SU-DHL-6 (cell line): ENCODE data around the gene ADNP2.

Source experiments
- CTCF ChIP-seq: fragments of 200-600 bp; sonication (generic); IDR thresholded peaks from one replicate; pipeline ENCODE4 v1.5.1; 2017; ENCODE audit warnings: antibody characterized with exemption, mild to moderate bottlenecking, low read length, moderate library complexity; ENCODE audit not compliant: insufficient read depth, poor library complexity, severe bottlenecking
- EZH2phosphoT487 ChIP-seq: fragments of 200-600 bp; sonication (generic), shearing (Covaris generic); conservative IDR thresholded peaks from 2 replicates; pipeline ENCODE4 v1.6.1; 2018; ENCODE audit warnings: mild to moderate bottlenecking, antibody characterized with exemption, low read length, moderate library complexity, mixed read lengths

DNA sequence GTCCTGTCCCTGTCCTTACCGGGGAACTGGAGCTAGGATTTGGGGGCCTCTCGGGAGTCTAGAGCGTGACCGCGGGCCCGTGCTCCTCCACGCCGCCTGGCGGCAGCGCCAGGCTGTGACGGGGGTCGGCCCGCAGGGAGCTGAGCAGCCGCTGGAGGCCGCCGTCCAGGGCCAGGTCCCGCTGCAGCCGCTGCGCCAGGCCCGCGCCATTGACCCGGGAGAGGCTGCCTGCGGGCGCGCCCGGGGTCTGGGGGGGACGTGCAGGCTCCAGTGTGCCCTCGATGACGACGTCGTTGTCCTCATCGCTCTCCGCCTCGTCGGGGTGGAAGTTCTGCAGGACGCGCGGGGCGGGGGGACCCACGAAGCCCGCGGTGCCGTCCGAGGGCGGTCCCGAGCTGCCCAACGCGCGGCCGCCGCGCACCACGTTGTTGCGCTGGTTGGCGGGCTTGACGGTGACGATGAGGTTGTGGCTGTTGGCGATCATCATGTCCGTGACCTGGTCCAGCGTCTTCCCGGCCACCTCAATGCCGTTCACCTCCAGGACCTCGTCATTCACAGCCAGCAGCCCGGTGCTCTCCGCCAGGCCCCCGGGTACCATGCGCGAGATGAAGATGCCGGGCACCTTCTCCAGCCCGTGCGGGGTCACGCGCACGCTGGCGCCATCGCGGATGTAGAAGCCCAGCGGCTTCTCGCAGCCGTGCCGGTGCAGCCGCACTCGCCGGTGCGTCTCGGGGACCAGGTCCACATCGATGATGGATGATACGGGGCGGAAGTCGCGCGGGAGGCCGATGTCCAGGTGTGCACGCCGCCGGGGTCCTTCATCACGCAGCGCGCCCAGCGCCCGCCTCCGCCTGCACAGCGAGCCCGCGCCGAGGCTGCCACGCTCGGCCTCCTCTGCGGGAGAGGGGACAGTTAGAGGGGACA lies 50.9 kb downstream of the ADNP2 start:
- TF ChIP-seq CTCF (no peak), EZH2phosphoT487 (no peak)
